Measurements from ENCODE around the gene RNF19B. TPM values are rescaled to one million over a fixed set of nuclear protein-coding genes. Genes with fewer than 3 reads are reported as not detected.

Gene RNF19B
- total and polyA plus RNA-seq, 7 donors, result 10.4 to 32.5 (median 18.8) TPM

DNA sequence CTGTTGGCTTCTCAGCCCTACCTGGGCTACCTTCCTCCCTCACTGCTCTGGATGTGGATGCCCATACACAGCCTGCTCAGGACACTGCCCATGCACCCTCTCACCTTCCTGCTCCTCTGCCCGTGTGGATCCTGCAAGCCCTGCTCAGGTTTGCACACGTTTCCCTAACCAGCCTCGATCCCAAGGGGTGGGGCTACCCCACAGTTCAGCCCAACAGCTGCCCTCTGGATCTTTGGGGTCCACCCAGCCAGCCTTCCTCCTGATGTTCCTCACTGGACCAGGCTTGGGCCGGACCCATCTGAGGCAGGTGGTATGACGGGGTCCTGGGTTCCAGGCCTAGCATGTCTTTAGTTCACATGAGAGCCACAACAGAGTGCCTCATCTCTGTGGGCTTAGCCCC is 68.2 kb downstream of the RNF19B start:
- no peak for DNase-seq
- Histone ChIP-seq H3K27ac (no peak overlapping the region), H3K27me3 (ENCODE audit: insufficient read depth in 3 of 3, low read length in 2 of 3) (peaks cover 0 to 27% (median 17%) of the 10 kb centered on the region in 3 donors), H3K4me3 (no peak overlapping the region), H3K36me3 (ENCODE audit: insufficient read depth in 1 of 2, low read depth in 1 of 2) (no peaks in the 10 kb centered on the region), H3K4me1 (no peaks in the 10 kb centered on the region), H3K9me3 (no peaks in the 10 kb centered on the region)
- ATAC-seq, result no peak
- WGBS, 3 donors, result 63 to 75% (median 72%) methylated on average over 5 of the region's 5 CpGs
- TF ChIP-seq, protein P1, sequence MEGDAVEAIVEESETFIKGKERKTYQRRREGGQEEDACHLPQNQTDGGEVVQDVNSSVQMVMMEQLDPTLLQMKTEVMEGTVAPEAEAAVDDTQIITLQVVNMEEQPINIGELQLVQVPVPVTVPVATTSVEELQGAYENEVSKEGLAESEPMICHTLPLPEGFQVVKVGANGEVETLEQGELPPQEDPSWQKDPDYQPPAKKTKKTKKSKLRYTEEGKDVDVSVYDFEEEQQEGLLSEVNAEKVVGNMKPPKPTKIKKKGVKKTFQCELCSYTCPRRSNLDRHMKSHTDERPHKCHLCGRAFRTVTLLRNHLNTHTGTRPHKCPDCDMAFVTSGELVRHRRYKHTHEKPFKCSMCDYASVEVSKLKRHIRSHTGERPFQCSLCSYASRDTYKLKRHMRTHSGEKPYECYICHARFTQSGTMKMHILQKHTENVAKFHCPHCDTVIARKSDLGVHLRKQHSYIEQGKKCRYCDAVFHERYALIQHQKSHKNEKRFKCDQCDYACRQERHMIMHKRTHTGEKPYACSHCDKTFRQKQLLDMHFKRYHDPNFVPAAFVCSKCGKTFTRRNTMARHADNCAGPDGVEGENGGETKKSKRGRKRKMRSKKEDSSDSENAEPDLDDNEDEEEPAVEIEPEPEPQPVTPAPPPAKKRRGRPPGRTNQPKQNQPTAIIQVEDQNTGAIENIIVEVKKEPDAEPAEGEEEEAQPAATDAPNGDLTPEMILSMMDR (IDR thresholded peaks at IDR 0.05), result no peak
- intact Hi-C loops (cut with DNase I), result no loop called here

- no peak for DNase-seq
- no peaks in the 10 kb centered on the region for H3K36me3 ChIP-seq (ENCODE audit: insufficient read depth in 1 of 2, low read depth in 1 of 2)
- peaks cover 0 to 34% (median 17%) of the 10 kb centered on the region in 3 donors for H3K27me3 ChIP-seq (ENCODE audit: insufficient read depth in 3 of 3, low read length in 2 of 3)
- intact Hi-C loops (cut with DNase I), result no loop called here
- H3K4me1 ChIP-seq, result no peaks in the 10 kb centered on the region
- WGBS, 3 donors, result 90 to 93% (median 90%) methylated on average over 24 to 26 of the region's 26 CpGs
- no peaks in the 10 kb centered on the region for H3K9me3 ChIP-seq
- TF ChIP-seq, protein P1 (IDR thresholded peaks at IDR 0.05), result no peak
- H3K4me3 ChIP-seq, result no peak overlapping the region
- H3K27ac ChIP-seq, result no peak overlapping the region
- no peak for ATAC-seq
Measured at GRCh38 chr1:32895325-32896215, 69.0 kb downstream of the RNF19B start.

DNA sequence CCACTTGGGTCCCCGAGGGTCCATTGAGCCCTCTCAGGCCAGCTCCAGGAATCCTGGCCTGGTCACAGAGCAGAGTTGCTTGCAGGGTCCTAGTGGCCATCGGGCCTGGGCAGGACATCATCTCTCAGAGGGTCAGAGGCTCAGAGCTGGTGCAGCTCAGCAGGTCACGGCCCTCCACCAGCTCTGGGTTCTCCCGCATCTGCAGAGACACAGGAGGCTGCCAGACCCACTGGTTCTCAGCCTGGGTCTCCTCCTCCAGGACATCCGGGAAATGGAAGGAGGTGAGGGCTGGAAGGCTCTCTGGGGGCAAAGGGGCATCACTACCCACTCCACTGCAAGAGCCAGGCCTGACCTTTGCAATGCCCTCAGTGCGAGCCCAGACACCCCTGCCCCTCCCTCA is 69.9 kb downstream of the RNF19B start:
- Histone ChIP-seq H3K27me3 (ENCODE audit: insufficient read depth in 3 of 3, low read length in 2 of 3) (peaks cover 0 to 34% (median 16%) of the 10 kb centered on the region in 3 donors), H3K27ac (no peak overlapping the region), H3K4me3 (no peak overlapping the region), H3K4me1 (no peaks in the 10 kb centered on the region), H3K36me3 (ENCODE audit: insufficient read depth in 1 of 2, low read depth in 1 of 2) (no peaks in the 10 kb centered on the region), H3K9me3 (no peaks in the 10 kb centered on the region)
- ATAC-seq (no peak), DNase-seq (no peak)
- TF ChIP-seq, protein P1 (IDR thresholded peaks at IDR 0.05), result no peak
- intact Hi-C loops (cut with DNase I), result no loop called here
- WGBS, 3 donors, result 82 to 95% (median 87%) methylated on average over 6 of the region's 6 CpGs

- TF ChIP-seq, protein P1 (IDR thresholded peaks at IDR 0.05), result no peak
- Histone ChIP-seq H3K9me3 (no peaks in the 10 kb centered on the region), H3K27me3 (ENCODE audit: insufficient read depth in 3 of 3, low read length in 2 of 3) (peaks cover 0 to 34% (median 16%) of the 10 kb centered on the region in 3 donors), H3K4me3 (no peak overlapping the region), H3K4me1 (no peaks in the 10 kb centered on the region), H3K36me3 (ENCODE audit: insufficient read depth in 1 of 2, low read depth in 1 of 2) (no peaks in the 10 kb centered on the region), H3K27ac (no peak overlapping the region)
- 69 to 81% (median 72%) methylated on average over 8 of the region's 8 CpGs for WGBS, 3 donors
- intact Hi-C loops (cut with DNase I), result no loop called here
- ATAC-seq (peak in 1 of 4 donors; percentile 7), DNase-seq (no peak)
Measured at GRCh38 chr1:32894019-32894600, 70.5 kb downstream of the RNF19B start.

Data from psoas muscle (tissue), 8 donors.